ENCODE measurements around the gene SLC13A4.

The SLC13A4 gene

GRCh38 chr7:135745703-135746312 lies 17.8 kb upstream of the SLC13A4 start:
- no peak for TF ChIP-seq CTCF (IDR thresholded peaks at IDR 0.05)
- H3K27ac ChIP-seq = no peak overlapping the region
- no peaks in the 10 kb centered on the region for H3K27me3 ChIP-seq (ENCODE audit: control insufficient read depth, insufficient read depth, low read length)
- no peak overlapping the region for H3K4me3 ChIP-seq (ENCODE audit: low read depth, low read length)
- H3K4me2 ChIP-seq (ENCODE audit: low read length) = no peak overlapping the region
- no peaks in the 10 kb centered on the region for H3K36me3 ChIP-seq (ENCODE audit: control insufficient read depth, insufficient read depth, low read length)
- H3K9ac ChIP-seq = no peak overlapping the region
- no peaks in the 10 kb centered on the region for H3K9me3 ChIP-seq (ENCODE audit: control insufficient read depth, low read length)
- H2AFZ ChIP-seq = no peak overlapping the region
- H3K79me2 ChIP-seq = no peaks in the 10 kb centered on the region
- no peaks in the 10 kb centered on the region for H3K4me1 ChIP-seq

GRCh38 chr7:135744938-135745702 lies 17.1 kb upstream of the SLC13A4 start:
- no peak overlapping the region for H3K9ac ChIP-seq
- H3K4me3 ChIP-seq (ENCODE audit: low read depth, low read length) = no peak overlapping the region
- no peak for TF ChIP-seq CTCF (IDR thresholded peaks at IDR 0.05)
- no peak overlapping the region for H3K27ac ChIP-seq
- no peak overlapping the region for H3K4me2 ChIP-seq (ENCODE audit: low read length)
- H3K79me2 ChIP-seq = no peaks in the 10 kb centered on the region
- H2AFZ ChIP-seq = no peak overlapping the region
- no peaks in the 10 kb centered on the region for H3K36me3 ChIP-seq (ENCODE audit: control insufficient read depth, insufficient read depth, low read length)
- H3K27me3 ChIP-seq (ENCODE audit: control insufficient read depth, insufficient read depth, low read length) = no peaks in the 10 kb centered on the region
- H3K9me3 ChIP-seq (ENCODE audit: control insufficient read depth, low read length) = no peaks in the 10 kb centered on the region
- no peaks in the 10 kb centered on the region for H3K4me1 ChIP-seq

- H3K4me2 ChIP-seq (ENCODE audit: low read length) = no peak overlapping the region
- no peaks in the 10 kb centered on the region for H3K9me3 ChIP-seq (ENCODE audit: control insufficient read depth, low read length)
- no peak overlapping the region for H3K4me3 ChIP-seq (ENCODE audit: low read depth, low read length)
- peak overlapping the region; percentile 10 for H2AFZ ChIP-seq
- TF ChIP-seq CTCF (IDR thresholded peaks at IDR 0.05) = no peak
- H3K79me2 ChIP-seq = no peaks in the 10 kb centered on the region
- no peaks in the 10 kb centered on the region for H3K27me3 ChIP-seq (ENCODE audit: control insufficient read depth, insufficient read depth, low read length)
- H3K36me3 ChIP-seq (ENCODE audit: control insufficient read depth, insufficient read depth, low read length) = no peaks in the 10 kb centered on the region
- no peak overlapping the region for H3K27ac ChIP-seq
- H3K9ac ChIP-seq = no peak overlapping the region
- H3K4me1 ChIP-seq = no peaks in the 10 kb centered on the region
Measured at GRCh38 chr7:135743907-135744731, 16.1 kb upstream of the SLC13A4 start.

- no peaks in the 10 kb centered on the region for H3K4me1 ChIP-seq
- no peaks in the 10 kb centered on the region for H3K9me3 ChIP-seq (ENCODE audit: control insufficient read depth, low read length)
- no peak overlapping the region for H3K27ac ChIP-seq
Measured at GRCh38 chr7:135742371-135742770, 14.4 kb upstream of the SLC13A4 start.

More at GRCh38 chr7:135742371-135742770, 14.4 kb upstream of the SLC13A4 start:
- Histone ChIP-seq H3K9ac (no peak overlapping the region), H3K27me3 (ENCODE audit: control insufficient read depth, insufficient read depth, low read length) (no peaks in the 10 kb centered on the region), H3K4me2 (ENCODE audit: low read length) (no peak overlapping the region), H3K36me3 (ENCODE audit: control insufficient read depth, insufficient read depth, low read length) (no peaks in the 10 kb centered on the region), H3K4me3 (ENCODE audit: low read depth, low read length) (no peak overlapping the region), H3K79me2 (no peaks in the 10 kb centered on the region), H2AFZ (no peak overlapping the region)
- no peak for TF ChIP-seq CTCF (IDR thresholded peaks at IDR 0.05)
